Heart left ventricle (tissue), 16 donors: ENCODE results near the gene ASTN2. TPM values are rescaled to one million over a fixed set of nuclear protein-coding genes. Genes with fewer than 3 reads are reported as not detected.

Source experiments
- ATAC-seq, 4 donors: fragments of 200-7000 bp; cut with Tn5 transposase; one replicate each; pipeline ENCODE4 v1.9.1; 2020 to 2022; ENCODE audit warnings: moderate library complexity in 4 of 4, mild to moderate bottlenecking in 3 of 4, moderate number of reproducible peaks in 1 of 4
- DNase-seq, 5 donors: peaks; one replicate each; pipeline ENCODE4 v3.0.0-alpha.2; 2020
- H3K27ac ChIP-seq, 12 donors: fragments of 200-600 bp; sonication (generic) in 4 of 12; one replicate each; pipeline versions ENCODE4 v1.5.0 to v1.8.0; 2016 to 2022; ENCODE audit warnings: mild to moderate bottlenecking in 2 of 12
- H3K27me3 ChIP-seq, 9 donors: fragments of 200-600 bp; sonication (generic) in 2 of 9; one replicate each; pipeline versions ENCODE4 v1.5.1 to v1.8.0; 2016 to 2022; ENCODE audit warnings: mild to moderate bottlenecking in 3 of 9
- H3K36me3 ChIP-seq, 9 donors: fragments of 200-600 bp; sonication (generic) in 2 of 9; one replicate each; pipeline versions ENCODE4 v1.5.0 to v1.8.0; 2018 to 2022; ENCODE audit warnings: mild to moderate bottlenecking in 2 of 9
- H3K4me1 ChIP-seq, 12 donors: fragments of 200-600 bp; sonication (generic) in 4 of 12; one replicate each; pipeline versions ENCODE4 v1.5.0 to v1.8.0; 2016 to 2022; ENCODE audit warnings: mild to moderate bottlenecking in 3 of 12
- H3K4me3 ChIP-seq, 12 donors: fragments of 200-600 bp; sonication (generic) in 4 of 12; one replicate each; pipeline versions ENCODE4 v1.5.0 to v1.8.0; 2017 to 2022; ENCODE audit warnings: mild to moderate bottlenecking in 9 of 12, moderate library complexity in 4 of 12
- H3K9me3 ChIP-seq, 12 donors: fragments of 200-600 bp; sonication (generic) in 4 of 12; one replicate each; pipeline versions ENCODE4 v1.5.0 to v1.8.0; 2016 to 2022; ENCODE audit warnings: mild to moderate bottlenecking in 1 of 12
- POLR2A ChIP-seq, 2 donors: fragments of 450-650 bp; IDR thresholded peaks; one replicate each; pipeline ENCODE4 v1.6.1; 2017; ENCODE audit warnings: antibody characterized with exemption in 2 of 2, mild to moderate bottlenecking in 2 of 2, moderate library complexity in 2 of 2
- WGBS, 4 donors: extraction: QIAGEN DNeasy Blood & Tissue Kit in 2 of 4; methylation state at CpG; one replicate each; pipeline versions ENCODE4 v1.1.5 to v1.1.7; 2013 to 2018; 5-methylcytosine and 5-hydroxymethylcytosine counted together
- intact Hi-C, 10 donors: fragments of 100-400 bp; cut with DNase I; formaldehyde crosslinking; loops; one replicate each; pipeline versions ENCODE4 v1.11.1 to v1.14.2; 2022
- polyA plus RNA-seq, 2 donors: library from polyadenylated mRNA; stranded (reverse); fragments of 200-250 nt; gene quantifications; one replicate each; pipeline ENCODE4 v1.2.3, GENCODE V29; 2013
- total RNA-seq, 9 donors: library from RNA; depleted of rRNA in 2 of 9; stranded (reverse); fragments of >200 nt in 2 of 9; fragmentation: NEBNext Ultra II Directional in 3 of 9; extraction: Animal tissue kit (Norgen Biotek cat#: 25700) in 3 of 9; gene quantifications; one replicate each; pipeline versions ENCODE4 v1.1.0 to v1.2.4, GENCODE V29; 2016 to 2023
- TF ChIP-seq, protein P1 (sequence below), 12 donors: fragments of 200-600 bp; sonication (generic) in 4 of 12; IDR thresholded peaks; one replicate each; pipeline versions ENCODE4 v1.5.0 to v1.8.0; 2018 to 2022; ENCODE audit warnings: antibody characterized with exemption in 12 of 12, mild to moderate bottlenecking in 5 of 12
- donor health status: ischemic (EF 13 %, LVEDD 7.1; RV severe dilation, severe dysfunction).
- donor health status: healthy with polysubstance abuse.
- donor health status: DM: no; HTN: yes; CAD: no.
- donor health status: DM: no; HTN: no; CAD: no.
- donor health status: ischemic (EF 25% LVEDD 6.9; RV normal size, moderate dysfunction).
- donor health status: ischemic (EF 25% LVEDD 5.7; RV mildly dilated, moderate dysfunction).
- donor health status: healthy.
- donor health status: DM: yes; HTN: yes; CAD: no.
- donor health status: ischemic (EF 35%, LVEDD 5.7; RV mildly dilated, moderate dysfunction).
- donor health status: nonischemic (EF 11% LVEDD 7.7; RV severe dilation, severe dysfunction).
- donor health status: DM: yes; HTN: yes; CAD: no.
- donor health status: PGD.
- donor health status: ischemic (EF 29% LVEDD 5.4; RV normal size, mild dysfunction).
- donor health status: nonischemic (EF 23%, LVEDD 6.1; RV moderate dilation, normal function).

ASTN2 gene
- total and polyA plus RNA-seq, 11 donors = 2.5 to 6.0 (median 3.5) TPM

GRCh38 chr9:117407436-117408022, 7.3 kb downstream of the ASTN2 start:
- intact Hi-C loops = no loop called here

GRCh38 chr9:117405950-117406705, 8.7 kb downstream of the ASTN2 start:
- no peak for DNase-seq
- H3K27ac ChIP-seq = no peak overlapping the region
- intact Hi-C loops = no loop called here
- no peak for ATAC-seq
- H3K4me1 ChIP-seq = no peaks in the 10 kb centered on the region
- TF ChIP-seq, protein P1, sequence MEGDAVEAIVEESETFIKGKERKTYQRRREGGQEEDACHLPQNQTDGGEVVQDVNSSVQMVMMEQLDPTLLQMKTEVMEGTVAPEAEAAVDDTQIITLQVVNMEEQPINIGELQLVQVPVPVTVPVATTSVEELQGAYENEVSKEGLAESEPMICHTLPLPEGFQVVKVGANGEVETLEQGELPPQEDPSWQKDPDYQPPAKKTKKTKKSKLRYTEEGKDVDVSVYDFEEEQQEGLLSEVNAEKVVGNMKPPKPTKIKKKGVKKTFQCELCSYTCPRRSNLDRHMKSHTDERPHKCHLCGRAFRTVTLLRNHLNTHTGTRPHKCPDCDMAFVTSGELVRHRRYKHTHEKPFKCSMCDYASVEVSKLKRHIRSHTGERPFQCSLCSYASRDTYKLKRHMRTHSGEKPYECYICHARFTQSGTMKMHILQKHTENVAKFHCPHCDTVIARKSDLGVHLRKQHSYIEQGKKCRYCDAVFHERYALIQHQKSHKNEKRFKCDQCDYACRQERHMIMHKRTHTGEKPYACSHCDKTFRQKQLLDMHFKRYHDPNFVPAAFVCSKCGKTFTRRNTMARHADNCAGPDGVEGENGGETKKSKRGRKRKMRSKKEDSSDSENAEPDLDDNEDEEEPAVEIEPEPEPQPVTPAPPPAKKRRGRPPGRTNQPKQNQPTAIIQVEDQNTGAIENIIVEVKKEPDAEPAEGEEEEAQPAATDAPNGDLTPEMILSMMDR (IDR thresholded peaks at IDR 0.05) = no peak
- no peak for TF ChIP-seq POLR2A (IDR thresholded peaks at IDR 0.05)
- H3K27me3 ChIP-seq = peaks cover 0 to 41% (median 6%) of the 10 kb centered on the region in 9 donors
- H3K9me3 ChIP-seq = no peaks in the 10 kb centered on the region
- H3K4me3 ChIP-seq = no peak overlapping the region
- no peaks in the 10 kb centered on the region for H3K36me3 ChIP-seq
- WGBS, 4 donors = 64 to 70% (median 66%) methylated on average over 7 of the region's 7 CpGs

More at GRCh38 chr9:117407436-117408022, 7.3 kb downstream of the ASTN2 start:
- no peaks in the 10 kb centered on the region for H3K4me1 ChIP-seq
- TF ChIP-seq, protein P1 (IDR thresholded peaks at IDR 0.05) = no peak
- no peak for TF ChIP-seq POLR2A (IDR thresholded peaks at IDR 0.05)
- no peaks in the 10 kb centered on the region for H3K36me3 ChIP-seq
- DNase-seq (no peak), ATAC-seq (no peak)
- no peak overlapping the region for H3K27ac ChIP-seq
- peaks cover 3 to 51% (median 12%) of the 10 kb centered on the region in 9 donors for H3K27me3 ChIP-seq
- WGBS, 4 donors = 11 to 21% (median 19%) methylated on average over 2 of the region's 2 CpGs
- H3K9me3 ChIP-seq = no peaks in the 10 kb centered on the region
- H3K4me3 ChIP-seq = no peak overlapping the region

GRCh38 chr9:117403848-117404247, 11.0 kb downstream of the ASTN2 start:
- WGBS, 4 donors = 74 to 83% (median 79%) methylated on average over 2 of the region's 2 CpGs
- Histone ChIP-seq H3K9me3 (no peaks in the 10 kb centered on the region), H3K27ac (no peak overlapping the region), H3K4me1 (no peaks in the 10 kb centered on the region), H3K27me3 (peaks cover 0 to 35% (median 6%) of the 10 kb centered on the region in 9 donors), H3K4me3 (no peak overlapping the region), H3K36me3 (no peaks in the 10 kb centered on the region)
- DNase-seq (no peak), ATAC-seq (no peak)
- TF ChIP-seq, protein P1 (IDR thresholded peaks at IDR 0.05) = no peak
- no peak for TF ChIP-seq POLR2A (IDR thresholded peaks at IDR 0.05)
- intact Hi-C loops = no loop called here

DNA sequence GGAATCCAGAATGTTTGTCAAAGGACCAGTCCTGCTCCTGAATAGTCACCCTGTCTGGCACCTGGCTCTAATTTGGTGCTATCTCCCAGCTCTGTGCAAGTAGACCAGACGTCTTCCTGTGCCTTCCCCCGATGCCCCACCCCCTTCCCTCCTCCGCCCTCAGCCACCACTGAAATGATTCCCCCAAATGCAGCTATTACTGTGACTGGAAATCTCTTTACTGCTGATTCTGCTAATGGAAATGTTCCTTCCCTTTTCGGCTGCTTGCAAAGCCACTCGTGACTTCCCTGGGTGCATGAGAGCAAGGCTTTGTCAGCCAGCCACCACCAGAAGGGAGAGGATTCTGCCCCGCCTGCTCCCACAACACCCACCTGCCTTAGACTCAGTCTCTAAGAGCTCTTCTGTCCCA, 11.4 kb downstream of the ASTN2 start:
- no peaks in the 10 kb centered on the region for H3K36me3 ChIP-seq
- TF ChIP-seq, protein P1 (IDR thresholded peaks at IDR 0.05) = no peak
- no peak for TF ChIP-seq POLR2A (IDR thresholded peaks at IDR 0.05)
- H3K4me3 ChIP-seq = no peak overlapping the region
- no peaks in the 10 kb centered on the region for H3K4me1 ChIP-seq
- intact Hi-C loops = no loop called here
- no peaks in the 10 kb centered on the region for H3K9me3 ChIP-seq
- H3K27me3 ChIP-seq = peaks cover 0 to 32% (median 6%) of the 10 kb centered on the region in 9 donors
- H3K27ac ChIP-seq = no peak overlapping the region
- ATAC-seq (peak in 1 of 4 donors; percentile 50), DNase-seq (peak in 1 of 5 donors; percentile 26)
- 23 to 35% (median 31%) methylated on average over 6 of the region's 6 CpGs for WGBS, 4 donors
